Stimulated activated CD8-positive, alpha-beta memory T cell treated with anti-CD3 and anti-CD28 coated beads, Interleukin-7, amount 100 ng/mL, for 1 hour (primary cell): ENCODE results near the gene ADAMTS2.

Experiments
- DNase-seq, 2 donors: peaks; one replicate each; pipeline ENCODE4 v3.0.0-alpha.2; 2020; ENCODE audit warnings: low read depth in 2 of 2

The ADAMTS2 gene

DNA sequence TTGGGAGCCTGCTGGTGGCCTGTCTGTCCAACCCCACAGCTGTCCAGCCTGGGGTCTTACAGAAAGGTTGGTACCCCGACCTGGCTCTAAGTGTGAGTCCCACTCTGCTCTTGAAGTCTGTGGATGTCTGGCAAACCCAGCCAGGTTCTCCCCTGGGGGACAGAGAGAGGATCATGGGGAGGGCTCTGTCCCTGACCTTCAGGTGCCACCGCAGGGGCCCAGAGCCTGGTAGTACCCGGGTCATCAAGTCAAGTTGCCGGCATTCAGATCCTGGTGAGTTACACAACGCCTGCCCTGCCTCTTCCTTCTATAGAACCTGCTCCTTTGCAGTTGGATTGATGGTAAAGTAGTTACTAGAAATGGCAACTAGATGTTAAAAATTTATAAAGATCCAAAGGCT, 66.7 kb downstream of the ADAMTS2 start:
- no peak for DNase-seq

DNA sequence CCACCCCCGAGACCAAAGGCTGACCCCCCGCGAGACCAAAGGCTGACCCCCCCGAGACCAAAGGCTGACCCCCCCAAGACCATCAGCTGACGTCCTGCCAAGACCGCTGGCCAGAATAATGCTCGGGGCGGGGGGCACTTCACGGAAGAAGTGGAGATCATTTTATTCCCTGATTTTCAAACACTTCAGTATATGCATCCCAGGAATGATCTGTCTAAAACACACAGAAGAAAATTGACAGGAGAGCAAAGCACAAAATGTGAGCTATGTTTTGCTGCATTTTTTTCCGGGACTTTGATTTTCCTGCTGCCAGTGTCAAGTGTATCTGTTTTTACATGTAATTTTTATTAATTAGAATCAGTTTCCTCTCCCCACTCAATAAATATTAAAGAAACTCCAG, 67.1 kb downstream of the ADAMTS2 start:
- DNase-seq: no peak

DNA sequence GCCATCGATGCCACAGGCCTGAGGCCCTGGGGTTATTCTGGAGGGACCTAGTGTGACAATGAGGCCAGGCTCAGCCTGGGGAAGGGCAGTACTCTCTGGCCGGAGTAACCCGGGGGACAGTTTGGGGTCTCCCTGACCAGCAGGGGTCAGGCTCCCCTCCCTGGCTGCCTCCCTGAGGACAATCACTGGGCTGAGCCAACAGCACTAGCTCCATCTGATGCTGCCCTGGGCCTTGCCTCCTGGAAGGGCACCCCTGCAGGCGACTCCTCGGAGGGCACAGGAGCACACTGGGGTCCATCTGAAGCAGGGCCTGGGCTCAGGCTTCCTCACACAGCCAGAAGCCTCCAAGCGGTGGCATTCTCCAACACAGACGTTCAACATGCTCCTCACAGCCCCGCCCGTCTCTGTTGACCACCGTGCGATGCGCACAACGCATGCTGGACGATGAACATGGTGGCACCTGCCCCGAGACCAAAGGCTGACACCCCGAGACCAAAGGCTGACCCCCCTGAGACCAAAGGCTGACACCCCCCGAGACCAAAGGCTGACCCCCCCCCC, 68.3 kb downstream of the ADAMTS2 start:
- no peak for DNase-seq

DNA sequence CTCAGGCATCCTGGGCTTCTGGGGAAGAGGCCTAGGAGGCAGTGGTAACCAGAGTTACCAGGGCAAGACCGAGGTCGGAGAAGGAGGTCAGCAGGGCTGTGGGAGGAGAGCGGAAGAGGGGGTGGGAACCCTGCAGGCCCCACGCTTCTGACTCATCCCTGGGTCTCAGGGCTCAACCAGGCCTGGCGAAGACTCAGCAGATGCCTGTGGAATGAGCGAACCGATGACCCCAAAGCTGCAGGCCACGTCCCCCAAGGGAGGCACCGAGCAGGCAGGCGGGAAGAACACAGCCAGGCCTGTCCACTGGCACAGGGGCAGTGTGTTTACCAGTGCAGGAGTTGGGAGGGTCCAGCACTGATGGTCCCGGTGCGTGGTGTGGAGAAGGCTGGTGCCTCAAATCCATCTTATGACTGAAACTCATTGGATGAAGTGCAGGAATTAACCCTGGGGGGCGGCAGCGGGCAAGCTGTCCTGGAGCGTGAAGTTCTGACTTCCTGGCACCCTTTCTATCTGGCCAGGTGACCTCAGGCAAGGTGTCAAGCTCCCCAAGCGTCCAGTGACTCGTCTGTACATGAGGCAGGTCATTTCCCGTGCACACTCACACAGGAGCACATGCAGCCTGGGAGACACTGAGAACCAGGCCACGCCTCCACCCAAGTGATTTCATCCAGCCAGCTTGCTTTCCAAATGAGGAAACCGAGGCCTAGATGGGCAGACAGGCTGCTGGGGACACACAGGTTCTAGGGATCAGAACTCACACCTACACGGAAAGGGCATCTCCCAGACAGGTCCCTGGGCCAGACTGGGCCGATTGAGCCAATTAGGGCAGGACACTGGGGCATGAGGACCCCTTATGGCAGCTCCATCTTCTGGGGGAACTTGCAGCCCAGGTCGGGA, 69.1 kb downstream of the ADAMTS2 start:
- no peak for DNase-seq

DNA sequence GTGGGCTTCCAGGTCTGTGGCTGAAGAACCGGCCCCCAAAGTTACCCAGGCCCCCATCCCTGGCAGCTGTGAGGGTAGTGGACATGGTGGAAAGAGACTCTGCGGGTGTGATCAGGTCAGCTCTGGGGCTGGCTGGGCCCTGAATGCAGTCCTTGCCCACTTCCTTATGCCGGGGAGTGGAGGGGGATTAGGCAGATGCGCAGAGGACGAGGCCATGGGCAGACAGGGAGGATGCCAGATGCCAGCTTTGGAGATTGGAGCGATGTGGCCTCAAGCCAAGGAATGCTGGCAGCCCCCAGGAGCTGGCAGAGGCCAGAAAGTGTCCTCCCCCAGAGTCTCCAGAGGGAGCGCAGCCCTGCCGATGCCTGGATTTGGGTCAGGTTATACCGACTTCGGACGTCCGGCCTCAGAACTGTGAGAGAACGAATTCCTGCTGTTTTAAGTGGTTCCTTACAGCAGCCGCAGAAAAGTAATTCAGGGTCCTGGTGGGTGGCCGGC, 69.8 kb downstream of the ADAMTS2 start:
- DNase-seq: no peak

DNA sequence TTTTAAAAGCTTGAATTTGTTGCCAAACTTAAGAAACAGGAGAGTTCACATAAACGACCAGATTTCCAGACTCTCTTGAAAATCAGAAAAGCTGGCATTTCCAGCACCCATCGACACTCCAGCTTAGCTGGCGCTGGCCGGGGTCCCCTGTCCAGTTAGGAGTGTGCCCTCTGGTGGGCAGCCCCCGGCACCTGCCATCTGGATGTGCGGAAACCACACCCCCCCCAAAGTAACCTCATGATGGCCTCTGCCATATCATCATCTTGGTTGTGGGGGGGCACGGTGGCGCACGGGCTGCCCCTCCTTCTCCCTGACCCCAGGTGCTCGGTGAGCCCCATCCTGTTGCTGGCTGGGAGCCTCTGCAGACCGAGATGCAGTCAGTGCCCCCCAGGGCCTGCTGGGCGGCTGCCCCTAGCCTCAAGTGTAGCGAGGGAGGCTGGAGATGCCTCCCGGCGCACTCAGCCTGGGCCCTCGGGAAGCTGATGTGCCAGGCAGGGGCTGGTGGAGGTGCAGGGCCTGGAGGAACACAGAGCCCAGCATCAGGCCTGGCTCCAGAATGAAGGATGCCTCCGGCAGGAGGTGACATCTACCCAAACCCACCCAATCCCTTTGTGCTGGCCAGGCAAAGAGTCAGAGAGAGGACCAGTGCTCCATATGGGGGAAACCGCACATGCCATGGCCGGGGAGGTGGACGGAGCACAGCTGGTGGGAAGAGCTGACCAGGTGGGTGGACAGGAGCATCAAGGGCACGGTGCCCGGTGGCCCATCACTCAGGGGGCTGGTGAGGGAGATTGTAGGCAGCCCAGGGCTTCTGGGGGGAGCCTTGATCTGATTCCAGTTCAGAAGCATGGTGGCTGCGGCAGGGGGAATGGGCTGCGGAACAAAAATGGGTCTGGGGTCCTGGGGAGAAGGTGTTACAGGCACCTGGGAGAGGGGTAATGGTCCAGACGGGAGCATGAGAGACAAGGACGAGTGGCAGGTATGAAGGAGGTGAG, 70.6 kb downstream of the ADAMTS2 start:
- no peak for DNase-seq

DNA sequence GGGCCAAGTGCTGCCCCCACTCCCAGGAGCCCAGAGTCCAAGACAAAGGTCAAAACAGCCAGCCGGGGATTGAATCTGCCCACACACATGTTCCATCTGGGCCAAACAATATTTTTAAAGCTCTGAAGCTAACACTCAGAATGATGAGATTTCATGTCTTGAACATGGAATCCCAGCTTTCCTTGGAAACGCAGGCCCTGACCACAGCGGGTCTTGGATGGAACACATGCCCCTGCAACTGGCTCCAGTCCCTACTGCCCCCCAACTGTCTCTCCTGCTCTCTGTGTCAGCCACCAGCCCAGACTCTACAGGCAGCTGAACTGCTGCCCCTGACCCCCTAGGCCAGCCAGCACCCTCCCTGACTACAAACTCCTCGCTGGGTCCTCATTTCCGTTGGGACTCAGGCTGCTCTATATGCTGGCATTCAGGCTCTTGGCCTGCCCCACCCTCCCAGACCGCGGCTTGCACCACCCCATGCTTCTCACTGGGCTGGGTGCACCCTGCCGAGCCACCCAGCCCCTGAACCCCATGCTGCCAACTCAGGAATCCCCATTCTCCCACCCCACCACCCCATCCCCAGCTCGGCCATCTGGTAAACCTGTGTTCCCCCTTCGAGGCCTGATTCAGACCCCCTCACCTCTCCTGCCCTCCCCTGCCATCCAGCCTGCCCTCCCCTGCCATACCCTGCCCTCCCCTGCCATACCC, 71.7 kb downstream of the ADAMTS2 start:
- DNase-seq: no peak

DNA sequence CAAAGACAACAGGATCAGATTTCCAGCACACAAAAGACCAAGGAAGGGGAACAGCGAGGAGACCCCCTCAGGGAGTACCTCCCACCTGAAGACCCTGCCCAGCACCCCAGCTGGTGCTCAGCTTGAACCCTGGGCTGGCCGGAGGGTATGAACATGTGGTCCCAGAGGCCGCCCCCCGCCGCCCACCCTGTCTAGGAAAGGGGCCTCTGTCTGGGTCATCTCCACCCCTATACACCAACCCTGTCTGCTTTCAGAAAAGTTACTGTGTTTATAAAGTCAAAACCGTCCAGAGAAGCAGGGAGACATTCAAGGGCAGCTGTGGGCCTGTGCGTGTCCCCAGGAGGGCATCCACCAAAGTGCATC, 72.2 kb downstream of the ADAMTS2 start:
- no peak for DNase-seq

DNA sequence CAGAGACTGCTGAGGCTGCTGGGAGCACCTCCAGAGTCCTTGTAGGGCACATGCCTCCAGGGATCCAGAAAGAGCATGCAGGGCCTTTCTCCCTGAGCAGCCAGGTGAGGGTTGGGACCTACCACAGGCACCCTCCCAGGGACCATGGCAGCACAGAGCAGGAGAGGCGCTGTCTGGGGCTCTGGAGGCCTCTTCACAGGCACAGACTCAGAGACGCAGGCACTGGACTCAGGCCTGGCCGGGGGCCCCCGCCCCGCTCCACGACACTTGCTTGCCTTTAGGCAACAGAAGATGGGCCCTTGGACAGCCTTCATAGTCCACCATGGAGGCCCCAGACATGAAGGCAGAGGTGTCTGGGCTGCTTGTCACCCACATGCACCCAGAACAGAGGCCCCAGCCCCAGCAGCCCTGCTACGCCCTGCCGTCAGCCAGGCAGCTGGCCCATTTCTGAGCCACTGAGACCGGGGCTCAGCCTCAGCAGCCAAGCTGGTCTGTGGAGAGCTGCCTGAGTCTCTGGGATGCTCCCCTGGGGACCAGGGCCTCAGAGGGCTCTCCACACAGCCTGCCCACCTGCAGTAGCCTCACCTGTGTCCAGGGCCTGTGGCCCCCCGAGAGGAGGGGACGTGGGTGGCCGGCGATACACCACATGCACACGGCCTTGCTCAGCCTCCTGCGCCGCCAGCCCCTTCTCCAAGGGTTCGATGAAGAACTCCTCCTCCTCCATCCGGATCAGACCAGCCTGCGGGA, 72.8 kb downstream of the ADAMTS2 start:
- DNase-seq: no peak

DNA sequence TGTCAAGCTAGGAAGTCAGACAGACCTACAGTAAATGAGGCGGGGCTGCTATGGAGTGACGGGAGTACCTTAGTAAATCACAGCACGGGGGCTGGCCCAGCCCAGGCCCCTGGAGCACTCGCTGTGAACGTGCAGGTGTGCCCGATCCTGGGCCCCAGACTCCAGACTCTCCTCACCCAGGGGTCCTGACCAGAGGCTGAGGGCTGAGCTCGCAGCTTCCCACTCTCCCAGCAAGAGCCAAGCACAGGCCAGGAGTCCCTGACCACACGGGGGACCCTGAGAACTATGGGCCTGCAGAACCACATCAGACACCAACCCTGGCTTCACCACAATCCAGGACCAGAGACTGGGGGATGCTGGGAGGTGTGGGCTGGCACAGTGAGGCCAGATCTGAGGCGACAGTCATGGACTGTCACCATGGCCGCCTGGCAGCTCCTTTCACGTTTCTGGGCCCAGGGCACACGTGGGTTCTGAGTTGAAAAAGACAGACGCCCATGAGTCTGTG, 73.4 kb downstream of the ADAMTS2 start:
- no peak for DNase-seq

DNA sequence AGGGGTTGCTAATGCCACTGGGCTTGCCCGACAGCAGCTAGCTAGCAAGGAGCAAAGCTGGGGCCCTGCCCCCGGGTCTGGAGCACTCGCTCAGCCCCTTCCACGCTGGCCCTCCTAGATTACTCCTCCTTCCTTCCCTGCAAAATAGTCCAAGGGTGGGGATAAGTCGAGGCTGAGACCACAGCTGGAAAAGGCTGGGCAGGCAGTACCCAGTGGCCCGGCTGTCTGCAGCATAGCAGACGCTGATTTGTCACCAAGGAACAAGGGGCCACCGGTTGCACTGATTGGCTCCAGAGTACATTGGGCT, 73.9 kb downstream of the ADAMTS2 start:
- DNase-seq: no peak

DNA sequence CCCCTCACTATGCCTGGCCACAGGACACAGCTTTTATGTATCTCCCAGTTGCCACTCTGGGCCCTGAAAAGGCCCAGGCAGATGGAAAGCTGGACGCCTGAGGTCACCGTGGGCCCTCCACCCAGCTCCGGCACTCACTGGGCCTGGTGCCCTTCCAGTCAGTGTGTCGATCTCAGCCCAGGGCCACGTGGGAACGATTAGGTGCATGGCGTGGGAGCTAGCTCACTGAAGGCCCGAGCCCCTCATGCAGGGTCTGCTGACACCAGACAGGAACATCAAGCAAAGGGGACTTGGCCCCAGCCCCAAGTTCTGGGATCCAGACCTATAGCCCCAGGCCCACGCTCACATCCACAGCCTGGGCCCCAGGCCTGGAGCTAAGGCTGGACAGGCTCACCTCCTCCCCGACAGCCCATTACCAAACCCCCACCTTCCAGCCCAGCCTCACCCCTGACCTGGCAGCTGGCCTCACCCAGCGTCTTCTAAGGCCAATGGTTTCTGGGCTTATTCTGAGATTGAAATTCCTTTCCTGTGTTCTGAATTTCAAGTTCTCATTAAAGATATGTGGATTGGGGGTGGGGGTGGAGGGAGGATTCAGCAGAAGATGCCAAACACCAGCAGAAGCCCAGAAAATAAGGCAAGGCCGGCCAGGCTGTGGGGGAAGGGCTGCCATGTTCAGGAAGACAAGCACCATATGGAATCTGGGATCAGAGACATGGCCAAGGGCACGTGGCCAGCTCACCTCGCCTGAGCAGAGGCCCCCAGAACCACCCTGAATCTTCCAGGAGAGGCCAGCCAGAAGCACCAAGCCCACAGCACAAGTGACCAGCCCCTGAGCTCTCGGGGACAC, 74.5 kb downstream of the ADAMTS2 start:
- no peak for DNase-seq

DNA sequence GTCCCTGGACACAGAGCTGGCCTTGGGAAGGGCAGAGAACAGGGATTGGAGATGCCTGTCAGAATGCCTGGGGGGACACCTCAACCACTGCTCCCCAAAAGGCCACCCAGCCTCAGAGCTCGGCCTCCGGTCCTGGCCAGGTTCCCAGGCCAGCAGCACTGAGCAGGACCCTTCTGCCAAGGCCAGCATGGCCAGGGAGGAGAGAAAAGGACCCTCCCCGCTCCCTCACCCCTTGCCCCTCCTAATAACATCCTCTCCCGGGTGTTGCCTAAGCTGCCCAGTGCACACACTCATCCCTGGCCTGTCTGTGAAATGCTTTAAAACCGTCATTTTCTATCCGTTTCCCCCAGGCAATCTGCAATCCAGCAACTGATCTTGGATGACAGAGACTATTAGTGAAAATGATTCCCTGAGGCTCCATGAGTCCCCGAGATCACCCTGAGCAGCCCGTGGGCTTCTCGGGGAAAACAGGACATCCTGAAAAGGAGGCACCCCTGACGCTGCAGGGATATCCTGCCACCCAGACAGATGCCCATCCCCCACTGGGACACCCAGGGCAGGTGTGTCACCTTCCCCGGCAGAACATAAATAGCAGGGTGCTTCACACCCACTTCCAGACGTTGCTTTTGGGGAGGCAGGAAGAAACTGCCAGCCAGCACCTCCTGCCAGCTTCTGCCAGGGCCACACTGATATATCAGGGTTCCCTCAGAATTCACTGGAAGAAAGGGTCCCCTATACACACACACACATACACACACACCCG, 75.3 kb downstream of the ADAMTS2 start:
- no peak for DNase-seq

DNA sequence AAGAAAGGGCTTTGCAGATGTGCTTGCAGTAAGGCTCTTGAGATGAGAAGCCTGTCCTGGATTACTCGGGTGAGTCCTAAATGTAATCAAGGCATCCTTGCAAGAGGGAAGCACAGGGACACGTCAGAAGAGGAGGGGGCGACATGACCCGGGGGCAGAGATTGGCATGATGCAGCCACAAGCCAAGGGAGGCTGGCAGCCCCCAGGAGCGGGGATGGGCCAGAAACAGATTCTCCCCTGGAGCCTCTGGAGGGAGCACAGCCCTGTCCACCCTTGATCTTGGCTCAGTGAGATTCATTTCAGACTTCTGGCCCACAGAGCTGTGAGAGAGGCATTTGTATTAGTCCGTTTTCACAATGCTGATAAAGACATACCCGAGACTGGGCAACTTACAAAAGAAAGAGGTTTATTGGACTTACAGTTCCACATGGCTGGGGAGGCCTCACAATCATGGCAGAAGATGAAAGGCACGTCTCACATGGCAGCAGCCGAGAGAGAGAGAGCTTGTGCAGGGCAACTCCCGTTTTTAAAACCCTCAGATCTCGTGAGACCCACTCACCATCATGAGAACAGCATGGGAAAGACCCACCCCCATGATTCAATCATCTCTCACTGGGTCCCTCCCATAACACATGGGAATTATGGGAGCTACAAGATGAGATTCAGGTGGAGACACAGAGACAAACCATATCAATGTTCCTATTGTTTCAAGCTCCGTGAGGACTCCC, 76.1 kb downstream of the ADAMTS2 start:
- DNase-seq: no peak

DNA sequence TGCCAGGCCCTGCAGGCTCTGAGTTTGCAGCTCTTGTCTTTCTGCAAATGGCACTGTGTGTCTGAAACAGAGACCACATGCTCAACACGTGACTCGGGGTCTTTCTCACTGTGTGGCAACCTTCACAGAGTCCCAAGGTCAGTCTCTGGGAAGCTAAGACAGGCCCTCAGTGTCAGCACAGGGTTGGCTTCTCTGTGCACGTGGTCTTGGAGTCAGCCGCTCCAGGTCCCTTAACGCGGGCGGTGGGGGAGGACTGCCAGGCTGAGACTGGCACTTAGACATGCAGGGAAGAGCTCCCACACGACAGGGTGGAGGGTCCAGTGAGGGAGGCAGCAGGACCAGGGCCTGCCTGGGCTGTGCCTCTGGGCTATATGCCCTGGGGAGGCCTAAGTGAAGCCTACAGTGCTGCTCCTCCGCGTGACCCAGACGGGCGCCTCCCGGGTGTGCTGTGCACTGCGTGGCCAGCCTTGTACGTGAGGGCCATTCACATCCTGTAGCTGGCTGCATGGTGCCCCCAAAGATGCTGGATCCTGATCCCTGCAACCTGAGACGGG, 76.8 kb downstream of the ADAMTS2 start:
- DNase-seq: no peak

DNA sequence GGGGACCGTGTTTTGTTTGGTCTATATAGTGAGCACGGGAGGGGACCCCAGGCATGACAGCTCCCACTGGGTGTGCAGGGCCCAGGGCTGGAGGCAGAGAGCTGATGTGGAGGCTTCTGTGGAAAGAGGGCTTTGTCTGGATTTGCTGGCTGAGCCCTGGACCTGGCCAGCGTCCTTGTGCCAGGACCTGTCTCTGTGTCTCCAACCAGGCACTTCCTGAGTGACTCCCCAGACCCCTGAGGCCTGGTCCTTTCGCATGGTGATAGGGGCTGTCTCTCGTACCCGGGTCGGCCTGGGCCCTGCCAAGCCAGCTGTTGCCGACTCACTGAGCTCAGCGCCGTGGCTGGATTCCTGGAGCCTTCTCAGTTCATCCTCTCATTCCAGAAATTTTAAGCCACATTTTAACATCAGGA, 77.6 kb downstream of the ADAMTS2 start:
- DNase-seq: no peak

DNA sequence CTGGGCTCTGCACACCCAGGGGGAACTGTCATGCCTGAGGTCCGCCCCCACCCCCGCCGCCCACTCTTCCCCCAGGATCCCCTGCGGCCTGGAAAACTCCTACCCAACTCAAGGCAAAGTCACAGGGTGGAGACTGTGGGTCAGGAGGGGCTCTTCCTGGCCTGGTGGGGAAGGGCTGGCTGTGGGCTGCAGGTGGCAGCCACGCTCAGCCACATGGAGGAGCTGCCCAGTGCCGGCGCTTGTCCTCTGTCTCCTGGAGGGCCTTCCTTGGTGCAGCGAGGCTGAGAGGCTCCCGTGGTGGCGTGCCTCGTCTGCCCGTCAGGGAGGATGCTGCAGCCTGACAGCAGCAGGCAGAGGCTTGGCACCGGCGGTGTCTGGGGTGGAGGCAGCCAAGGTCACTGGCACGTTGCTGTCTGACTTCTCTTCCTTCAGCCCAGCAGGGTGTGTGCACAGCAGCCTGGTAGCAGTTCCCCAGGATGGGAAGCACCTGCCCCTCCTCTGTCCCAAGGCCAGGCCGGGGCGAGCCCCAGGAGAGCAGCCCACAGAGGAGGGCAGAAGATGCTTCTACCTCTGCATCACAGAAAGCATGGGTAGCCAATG, 78.1 kb downstream of the ADAMTS2 start:
- DNase-seq: no peak
